ENCODE results near the gene WDR70.
"Not testable (repeated sequence)": the region's sequence is repeated elsewhere in the genome, so short reads cannot be mapped to it uniquely, and the experiment has no call there.

WDR70 gene

DNA sequence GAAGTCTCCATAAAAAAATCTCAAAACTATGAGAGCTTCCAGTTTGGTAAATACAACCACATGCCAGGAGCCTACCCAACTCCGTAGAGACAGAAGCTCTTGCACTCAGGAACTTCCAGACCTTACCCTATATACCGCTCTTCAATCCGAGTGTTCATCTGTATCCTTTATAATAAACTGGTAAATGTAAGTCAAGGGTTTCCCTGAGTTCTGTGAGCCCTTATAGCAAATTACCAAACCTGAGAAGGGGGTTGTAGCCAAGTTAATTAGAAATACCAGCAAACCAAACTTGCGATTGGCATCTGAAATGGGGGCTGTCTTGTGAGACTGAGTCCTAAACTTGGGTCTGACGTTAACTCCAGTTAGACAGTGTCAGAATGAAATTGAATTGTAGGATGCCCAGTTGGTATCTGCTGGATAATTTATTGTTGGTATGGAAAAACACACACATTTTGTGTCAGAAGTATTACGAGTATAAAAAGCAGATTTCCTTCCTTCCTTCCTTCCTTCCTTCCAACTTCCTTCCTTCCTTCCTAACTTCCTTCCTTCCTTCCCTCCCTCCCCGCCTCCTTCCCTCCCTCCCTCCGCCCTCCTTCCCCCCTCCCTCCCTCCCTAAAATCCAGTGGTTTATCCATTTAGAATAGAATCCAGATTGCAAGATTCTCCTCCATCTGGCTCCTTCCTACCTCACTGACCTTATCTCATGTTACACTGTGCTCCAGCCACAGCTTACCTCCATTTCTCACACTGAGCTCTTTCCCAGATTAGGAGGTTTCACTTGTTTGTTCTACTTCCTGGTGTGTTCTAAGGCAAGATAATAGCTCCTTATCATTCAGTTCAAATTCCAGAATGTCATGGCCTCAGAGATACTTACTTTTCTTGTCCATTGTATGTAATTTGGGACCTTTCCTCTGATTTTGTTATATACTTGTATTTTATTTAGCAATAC is 196.7 kb downstream of the WDR70 start:
- FAIRE-seq = no peak

DNA sequence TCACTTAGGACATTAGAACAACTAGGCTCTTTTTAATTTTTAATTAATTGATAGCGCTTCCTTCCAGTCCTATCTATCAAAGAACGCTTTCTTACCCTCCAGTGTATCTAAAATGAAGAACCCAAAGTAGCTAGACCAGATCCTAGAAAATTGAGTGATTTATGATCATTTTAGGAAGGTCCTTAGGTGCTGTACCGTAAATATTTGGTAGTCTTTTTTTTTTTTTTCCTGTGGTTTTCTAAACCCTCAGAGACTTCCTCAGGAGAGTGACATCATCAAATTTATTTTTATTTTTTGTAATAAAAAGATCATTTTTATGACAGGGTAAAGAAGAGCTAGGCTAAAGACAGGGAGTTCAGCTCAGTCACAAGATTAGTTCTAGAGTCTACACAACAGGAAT is 197.4 kb downstream of the WDR70 start:
- FAIRE-seq = no peak

DNA sequence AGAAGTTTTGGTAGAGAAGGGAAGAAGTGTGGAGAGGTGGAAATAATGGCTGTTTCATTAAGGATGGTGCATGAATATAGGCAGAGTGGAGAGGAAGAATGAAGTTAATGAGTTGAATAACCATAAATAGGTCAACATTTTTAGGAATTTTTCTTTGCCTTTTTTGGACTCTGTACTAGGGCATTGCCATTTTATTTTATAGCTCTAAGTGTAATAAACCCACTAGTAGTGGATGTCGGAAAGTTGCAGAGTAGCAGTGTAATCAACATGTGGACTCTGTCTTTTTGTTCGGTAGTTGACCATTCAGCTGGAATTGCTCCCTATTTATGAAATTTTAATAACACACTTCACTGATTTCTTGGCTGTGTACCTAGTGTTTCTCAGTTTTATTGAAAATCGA is 199.1 kb downstream of the WDR70 start:
- FAIRE-seq = no peak

DNA sequence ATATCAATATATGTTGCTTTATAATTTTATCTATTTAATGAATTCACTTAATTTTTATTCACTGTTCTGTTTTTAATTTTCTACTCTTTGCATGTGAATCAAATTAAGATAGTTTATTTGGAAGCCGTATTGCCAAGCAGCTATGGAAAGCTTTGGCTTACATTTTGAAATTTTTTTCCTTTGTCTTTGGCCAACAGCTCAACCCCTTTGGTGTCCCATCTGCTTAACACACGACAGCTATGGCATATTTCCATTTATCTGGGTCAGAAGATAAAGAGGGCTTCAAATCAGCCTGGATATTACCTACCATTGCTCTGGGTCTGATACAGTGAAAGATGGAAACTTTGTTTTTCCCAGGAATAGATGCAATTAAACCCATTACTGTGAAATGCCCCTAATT is 201.0 kb downstream of the WDR70 start:
- FAIRE-seq = no peak

DNA sequence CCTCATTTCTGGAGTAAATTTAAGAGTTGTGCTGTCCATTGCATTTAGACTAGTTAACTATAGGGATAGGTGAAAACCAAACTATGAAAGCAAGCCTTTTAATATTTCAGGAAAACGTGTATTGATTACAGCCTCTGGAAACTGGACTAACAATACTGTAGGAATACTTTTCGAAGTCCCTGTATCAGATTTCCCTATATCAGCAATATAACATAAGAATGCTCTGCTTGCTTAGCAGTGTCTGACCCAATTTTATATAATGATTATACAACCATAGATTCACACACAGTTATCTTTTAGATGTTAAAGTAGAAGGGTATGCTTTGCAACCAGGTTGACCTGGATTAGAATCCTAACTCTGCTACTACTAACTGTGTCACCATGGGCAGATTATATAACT is 203.1 kb downstream of the WDR70 start:
- no peak for FAIRE-seq

DNA sequence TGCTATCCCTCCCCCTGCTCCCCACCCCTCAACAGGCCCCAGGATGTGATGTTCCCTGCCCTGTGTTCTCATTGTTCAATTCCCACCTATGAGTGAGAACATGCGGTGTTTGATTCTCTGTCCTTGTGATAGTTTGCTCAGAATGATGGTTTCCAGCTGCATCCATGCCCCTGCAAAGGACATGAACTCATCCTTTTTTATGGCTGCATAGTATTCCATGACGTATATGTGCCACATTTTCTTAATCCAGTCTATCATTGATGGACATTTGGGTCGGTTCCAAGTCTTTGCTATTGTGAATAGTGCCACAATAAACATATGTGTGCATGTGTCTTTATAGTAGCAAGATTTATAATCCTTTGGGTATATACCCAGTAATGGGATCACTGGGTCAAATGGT is 214.2 kb downstream of the WDR70 start:
- FAIRE-seq = not testable (repeated sequence)

DNA sequence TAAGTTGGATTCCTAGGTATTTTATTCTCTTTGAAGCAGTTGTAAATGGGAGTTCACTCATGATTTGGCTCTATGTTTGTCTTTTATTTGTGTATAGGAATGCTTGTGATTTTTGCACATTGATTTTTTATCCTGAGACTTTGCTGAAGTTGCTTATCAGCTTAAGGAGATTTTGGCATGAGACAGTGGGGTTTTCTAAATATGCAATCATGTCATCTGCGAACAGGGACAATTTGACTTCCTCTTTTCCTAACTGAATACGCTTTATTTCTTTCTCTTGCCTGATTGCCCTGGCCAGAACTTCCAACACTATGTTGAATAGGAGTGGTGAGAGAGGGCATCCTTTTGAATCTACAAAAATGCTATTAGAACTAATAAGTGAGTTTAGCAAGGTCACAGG is 215.7 kb downstream of the WDR70 start:
- not testable (repeated sequence) for FAIRE-seq

DNA sequence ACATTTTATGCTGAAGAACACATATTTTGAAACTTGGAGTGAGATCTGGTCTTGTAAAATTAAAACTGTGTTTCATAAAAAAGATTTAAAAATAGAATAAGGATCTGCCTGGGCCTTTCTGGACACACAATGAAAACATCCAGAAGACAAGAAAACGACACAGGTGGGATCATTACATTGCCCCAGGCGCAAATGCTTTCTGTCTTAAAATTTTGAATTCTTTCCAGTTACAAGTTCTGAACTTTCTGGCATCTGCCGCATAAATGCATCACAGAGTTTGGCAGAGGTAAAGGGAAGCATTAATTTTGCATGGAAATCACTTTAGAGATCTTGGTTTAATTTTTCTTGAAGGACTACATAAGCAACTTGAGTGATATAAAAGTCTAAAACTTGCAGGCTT is 219.6 kb downstream of the WDR70 start:
- no peak for FAIRE-seq

DNA sequence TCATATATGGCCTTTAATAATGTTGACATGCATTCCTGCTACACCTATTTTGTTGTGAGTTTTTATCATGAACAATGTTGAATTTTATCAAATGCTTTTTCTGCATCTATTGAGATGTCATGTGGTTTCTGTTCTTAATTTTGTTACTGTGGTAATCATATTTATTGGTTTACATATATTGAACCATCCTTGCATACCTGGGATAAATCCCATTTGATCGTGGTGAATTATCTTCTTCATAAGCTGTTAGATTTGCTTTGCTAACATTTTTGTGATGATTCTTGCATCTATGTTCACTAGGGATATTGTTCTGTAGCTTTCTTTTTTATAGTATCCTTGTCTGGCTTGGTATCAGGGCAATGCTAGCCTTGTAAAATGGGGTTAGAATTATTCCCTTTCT is 222.0 kb downstream of the WDR70 start:
- no peak for FAIRE-seq

DNA sequence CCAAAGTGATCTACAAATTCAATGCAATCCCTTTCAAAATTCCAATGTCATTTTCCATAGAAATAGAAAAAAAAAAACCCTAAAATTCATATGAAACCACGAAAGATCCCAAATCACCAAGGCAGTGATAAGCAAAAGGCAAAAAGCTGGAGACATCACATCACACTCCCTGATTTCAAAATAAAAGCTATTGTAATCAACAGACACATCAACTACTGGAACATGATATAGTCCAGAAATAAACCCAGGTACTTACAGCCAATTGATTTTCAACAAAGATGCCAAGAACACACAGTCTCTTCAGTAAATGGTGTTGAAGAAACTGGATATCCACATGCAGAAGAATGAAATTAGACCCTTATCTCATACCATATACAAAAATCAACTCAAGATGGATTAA is 224.0 kb downstream of the WDR70 start:
- no peak for FAIRE-seq

DNA sequence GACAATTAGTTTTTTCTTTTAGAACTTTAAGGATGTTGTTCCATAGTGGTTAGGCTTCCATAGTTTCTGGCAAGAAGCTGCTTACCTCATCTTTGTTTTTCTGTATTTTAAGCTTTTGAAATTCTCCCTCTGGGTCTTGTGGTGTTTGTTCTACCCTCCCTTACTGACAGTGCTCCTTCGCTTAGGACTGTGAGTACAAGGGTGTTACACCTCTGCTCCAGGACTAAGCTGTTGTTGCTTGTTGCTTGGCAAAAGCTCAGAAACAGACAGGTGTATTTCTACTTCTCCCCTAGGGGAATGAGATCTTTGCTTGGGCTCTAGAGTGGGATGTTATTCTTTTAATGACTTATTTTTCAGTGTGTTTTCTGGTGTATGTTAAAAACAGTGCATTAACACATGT is 225.2 kb downstream of the WDR70 start:
- no peak for FAIRE-seq

DNA sequence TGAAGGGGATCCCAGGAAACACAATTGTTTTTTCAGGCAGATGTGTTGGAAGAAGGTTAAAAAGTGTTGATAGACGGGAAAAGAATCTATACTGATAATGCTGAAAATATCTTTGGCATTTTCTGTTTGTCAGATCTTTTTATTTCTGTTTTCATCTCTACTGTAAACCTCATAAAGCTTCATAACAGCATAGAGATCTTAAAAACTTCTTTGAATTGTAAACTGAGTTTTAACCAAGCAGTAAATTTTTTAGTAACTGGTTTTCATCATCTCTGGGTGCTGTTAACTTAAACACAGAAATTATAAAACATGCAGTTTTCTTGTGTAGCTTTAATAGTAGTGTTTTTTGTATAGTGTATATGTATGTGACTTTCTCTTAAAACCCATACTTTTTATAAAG is 227.0 kb downstream of the WDR70 start:
- FAIRE-seq = no peak

DNA sequence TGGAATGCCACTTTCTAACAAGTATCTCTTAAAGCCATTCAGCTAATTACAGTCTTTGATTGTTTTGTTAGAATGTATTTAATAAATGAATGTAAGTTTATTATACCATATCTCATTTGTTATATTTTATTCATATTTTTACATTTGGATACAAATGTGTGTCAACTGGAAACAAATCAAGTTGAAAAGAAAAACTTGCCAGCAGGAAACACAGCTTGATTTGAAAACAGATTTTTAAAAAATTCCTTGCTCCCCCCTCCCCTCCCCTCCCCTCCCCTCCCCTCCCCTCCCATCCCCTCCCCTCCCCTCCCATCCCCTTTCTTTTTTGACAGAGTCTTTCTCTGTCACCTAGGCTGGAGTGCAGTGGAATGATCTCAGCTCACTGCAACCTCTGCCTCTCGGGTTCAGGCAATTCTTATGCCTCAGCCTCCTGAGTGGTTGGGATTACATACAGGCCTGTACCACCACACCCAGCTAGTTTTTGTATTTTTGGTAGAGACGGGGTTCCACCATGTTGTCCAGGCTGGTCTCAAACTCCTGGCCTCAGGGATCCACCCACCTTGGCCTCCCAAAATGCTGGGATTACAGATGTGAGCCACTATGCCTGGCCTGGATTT is 227.6 kb downstream of the WDR70 start:
- no peak for FAIRE-seq

DNA sequence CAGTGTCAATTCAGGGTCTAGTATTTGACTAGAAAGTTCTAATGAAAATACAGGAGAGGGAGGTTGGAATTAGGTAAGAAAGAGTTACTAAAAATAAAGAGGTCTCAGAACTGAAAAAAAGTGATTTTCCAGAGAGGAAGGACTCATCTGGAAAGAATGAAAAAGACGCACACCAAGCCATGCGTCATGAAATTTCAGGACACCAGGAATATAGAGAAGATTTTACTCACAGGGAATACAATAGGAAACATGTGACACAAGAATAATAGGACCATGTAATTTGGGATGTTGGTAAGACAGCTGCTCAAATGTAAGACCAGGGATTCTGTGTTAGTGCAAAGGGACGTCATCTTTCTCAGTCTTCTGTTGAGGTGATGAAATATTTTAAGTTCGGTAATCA is 236.1 kb downstream of the WDR70 start:
- no peak for FAIRE-seq

DNA sequence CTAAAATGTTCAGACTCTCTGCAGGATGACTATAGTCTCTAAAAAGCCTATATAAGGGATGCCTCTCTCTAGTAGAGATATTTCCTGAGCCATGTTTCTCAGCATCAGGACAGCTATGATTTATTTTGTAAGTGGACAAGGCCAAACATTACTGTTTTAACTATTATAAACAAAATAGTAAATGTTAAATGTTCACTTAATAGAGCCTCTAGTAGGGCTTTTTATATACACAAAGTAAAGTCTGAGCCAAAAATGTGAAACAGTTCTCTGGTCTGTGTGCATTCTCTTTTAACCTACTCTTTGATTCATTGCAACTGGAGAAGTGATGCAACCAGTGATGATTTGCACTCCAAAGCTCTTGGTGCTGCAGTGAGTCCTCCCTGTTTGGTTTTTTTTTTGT is 240.2 kb downstream of the WDR70 start:
- no peak for FAIRE-seq

DNA sequence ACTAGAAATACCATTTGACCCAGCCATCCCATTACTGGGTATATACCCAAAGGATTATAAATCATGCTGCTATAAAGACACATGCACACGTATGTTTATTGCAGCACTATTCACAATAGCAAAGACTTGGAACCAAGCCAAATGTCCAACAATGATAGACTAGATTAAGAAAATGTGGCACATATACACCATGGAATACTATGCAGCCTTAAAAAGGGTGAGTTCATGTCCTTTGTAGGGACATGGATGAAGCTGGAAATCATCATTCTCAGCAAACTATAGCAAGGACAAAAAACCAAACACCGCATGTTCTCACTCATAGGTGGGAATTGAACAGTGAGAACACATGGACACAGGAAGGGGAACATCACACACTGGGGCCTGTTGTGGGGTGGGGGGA is 243.2 kb downstream of the WDR70 start:
- not testable (repeated sequence) for FAIRE-seq

DNA sequence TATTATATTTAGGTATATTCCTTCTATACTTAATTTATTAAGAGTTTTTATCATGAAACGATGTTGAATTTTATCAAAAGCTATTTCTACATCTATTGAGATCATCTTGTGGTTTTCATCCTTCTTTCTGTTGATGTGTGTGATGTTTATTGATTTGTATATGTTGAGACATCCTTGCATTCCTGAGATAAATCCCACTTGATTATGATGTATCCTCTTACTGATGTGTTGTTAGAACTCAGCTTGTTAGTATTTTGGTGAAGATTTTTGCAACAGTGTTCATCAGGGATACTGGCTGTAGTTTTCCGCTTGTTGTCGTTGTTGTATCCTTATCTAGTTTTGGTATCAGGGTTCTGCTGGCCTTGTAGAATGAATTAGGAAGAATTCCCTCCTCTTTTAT is 247.1 kb downstream of the WDR70 start:
- FAIRE-seq = no peak

DNA sequence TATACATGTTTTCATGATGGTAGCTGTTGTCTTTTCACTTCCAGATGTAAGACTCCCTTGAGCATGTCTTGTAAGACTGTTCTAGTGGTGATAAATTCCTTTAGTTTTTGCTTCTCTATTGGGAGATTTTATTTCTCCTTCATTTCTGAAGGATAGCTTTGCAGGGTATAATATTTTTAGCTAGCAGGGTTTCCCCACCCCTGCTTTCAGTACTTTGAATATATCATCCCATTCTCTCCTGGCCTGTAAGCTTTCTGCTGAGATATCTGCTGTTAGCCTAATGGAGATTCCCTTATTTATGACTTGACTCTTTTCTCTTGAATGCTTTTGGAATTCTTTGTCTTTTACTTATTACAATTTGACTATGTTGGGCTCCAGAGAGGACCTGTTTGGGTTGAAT is 249.8 kb downstream of the WDR70 start:
- no peak for FAIRE-seq

DNA sequence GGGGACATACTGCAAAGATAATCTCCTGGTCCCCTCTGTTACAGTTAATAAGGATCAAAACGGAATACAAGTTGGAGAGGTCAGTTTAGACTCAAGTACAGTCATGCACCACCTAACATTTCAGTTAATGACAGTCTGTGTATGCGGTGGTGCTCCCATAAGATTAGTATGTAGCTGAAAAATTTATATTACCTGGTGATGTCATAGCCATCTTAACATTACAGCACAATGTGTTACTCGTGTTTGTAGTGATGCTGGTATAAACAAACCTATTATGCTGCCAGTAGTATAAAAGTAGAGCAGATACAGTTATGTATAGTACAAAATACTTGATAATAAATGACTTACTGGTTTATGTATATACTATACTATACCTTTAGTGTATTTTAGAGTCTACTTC is 252.8 kb downstream of the WDR70 start:
- no peak for FAIRE-seq

DNA sequence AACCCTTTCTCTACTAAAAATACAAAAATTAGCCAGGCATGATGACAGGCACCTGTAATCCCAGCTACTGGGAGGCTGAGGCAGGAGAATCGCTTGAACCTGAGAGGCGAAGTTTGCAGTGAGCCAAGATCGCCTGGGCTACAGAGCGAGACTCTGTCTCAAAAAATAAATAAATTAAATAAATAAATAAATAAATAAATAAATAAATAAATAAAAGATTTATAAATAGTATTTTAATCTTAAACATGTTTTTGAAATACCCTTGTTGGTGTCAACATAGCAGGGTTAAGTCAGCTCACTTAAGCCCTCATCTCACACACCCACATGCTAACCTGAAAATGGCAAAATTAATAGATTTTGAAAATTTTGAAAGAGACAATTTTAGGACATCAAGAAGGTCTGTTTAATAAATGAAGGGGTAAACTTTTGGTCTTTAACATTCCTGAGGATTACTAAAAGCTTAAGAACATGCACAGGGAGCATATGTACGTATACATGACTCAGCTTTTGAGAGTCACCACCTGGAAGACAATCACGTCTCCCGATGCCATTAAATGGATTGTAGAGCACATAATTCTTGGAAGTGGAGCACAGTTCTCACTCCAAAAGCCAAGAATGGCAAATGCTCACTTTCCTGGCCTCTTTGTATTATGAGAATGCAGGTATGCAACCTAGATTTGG is 258.2 kb downstream of the WDR70 start:
- FAIRE-seq = no peak

DNA sequence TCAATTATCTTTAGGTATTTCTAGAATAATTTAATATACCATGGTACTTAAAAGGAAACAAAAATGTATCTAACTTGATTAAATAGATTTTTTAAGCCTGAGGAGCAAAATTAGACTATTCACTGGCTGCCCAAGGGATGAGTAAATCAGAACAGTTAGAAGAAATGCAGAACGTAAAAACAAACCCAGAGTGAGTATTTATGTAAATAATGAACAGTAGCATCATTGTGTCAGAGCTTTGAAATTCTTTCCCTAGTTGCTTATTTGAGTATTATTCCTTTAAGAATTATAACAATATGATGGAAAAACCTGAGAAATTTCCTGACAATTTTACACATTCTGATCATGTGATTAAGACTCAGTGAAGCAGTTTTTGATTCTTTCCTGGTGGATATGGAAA is 259.8 kb downstream of the WDR70 start:
- no peak for FAIRE-seq

DNA sequence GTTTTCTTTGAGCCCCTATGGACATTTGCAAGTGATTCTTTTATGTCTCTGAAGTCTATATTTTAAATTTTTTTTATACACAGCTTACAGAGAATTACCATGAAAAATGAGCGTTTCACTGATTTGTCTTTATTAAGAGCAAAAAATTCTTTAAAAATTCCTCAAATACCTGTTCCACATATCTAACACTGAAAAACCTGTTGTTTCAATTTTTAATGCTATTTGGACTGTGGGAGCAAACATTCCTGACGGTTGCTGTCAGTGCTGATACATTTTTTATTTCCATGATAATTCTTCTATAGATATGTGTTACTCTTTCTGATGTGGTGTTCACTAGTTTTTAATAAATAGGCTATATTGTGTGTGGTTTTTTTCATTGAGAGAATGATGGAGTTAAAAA is 261.0 kb downstream of the WDR70 start:
- no peak for FAIRE-seq

DNA sequence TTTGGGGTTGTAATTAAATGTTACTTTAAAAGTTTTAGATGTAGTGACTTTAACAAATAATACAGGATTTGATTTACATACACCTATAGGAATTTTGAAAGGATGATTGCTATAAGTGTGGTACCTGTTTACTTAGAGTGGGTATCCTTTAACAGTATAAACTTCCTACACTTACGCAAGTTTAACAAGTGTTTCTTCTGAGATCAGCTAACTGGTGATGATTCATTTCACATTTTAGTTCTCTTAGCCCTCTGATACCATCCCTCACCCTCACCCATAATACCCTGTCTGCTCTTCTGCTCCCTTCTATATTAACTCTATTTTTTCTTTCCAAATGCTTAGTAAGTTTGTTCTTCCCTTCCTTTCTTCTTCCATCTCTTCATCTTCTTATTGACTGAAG is 262.8 kb downstream of the WDR70 start:
- FAIRE-seq = no peak

DNA sequence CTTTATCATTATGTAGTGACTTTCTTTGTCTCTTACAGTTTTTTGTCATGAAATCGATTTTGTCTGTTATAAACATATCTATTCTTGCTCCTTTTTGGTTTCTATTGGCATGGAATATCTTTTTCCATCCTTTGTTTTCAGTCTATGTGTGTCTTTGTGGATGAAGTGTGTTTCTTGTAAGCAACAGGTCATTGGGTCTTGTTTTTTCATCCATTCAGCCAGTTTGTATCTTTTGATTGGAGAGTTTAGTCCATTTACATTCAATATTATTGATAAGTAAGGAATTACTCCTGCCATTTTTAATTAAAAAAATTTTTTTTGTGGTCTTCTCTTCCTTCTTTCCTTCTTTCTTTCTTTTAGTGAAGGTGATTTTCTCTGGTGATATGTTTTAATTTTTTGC is 266.6 kb downstream of the WDR70 start:
- no peak for FAIRE-seq
